ENCODE results near the gene USP32. TPM values are rescaled to one million over a fixed set of nuclear protein-coding genes. Genes with fewer than 3 reads are reported as not detected.

USP32 gene
- total and polyA plus RNA-seq, 2 donors from 2014 or later: 14.6 to 53.1 TPM

- no peak for DNase-seq
- H3K4me1 ChIP-seq (ENCODE audit: control insufficient read depth in 2 of 3, insufficient read depth in 2 of 3, low read depth in 1 of 3, low read length in 3 of 3): peaks cover 0 to 21% (median 0%) of the 10 kb centered on the region in 3 donors
- H3K4me3 ChIP-seq (ENCODE audit: low read length in 3 of 3): no peak overlapping the region
- no peaks in the 10 kb centered on the region for H3K36me3 ChIP-seq (ENCODE audit: control insufficient read depth in 2 of 3, insufficient read depth in 3 of 3, low read length in 3 of 3)
- FAIRE-seq: no peak
- no peak overlapping the region for H3K27ac ChIP-seq (ENCODE audit: low read depth in 2 of 2, low read length in 2 of 2)
- TF ChIP-seq CTCF (IDR thresholded peaks at IDR 0.05; ENCODE audit: borderline replicate concordance, extremely low read depth, insufficient read depth): no peak
- H3K9me3 ChIP-seq (ENCODE audit: control insufficient read depth in 2 of 3, insufficient read depth in 1 of 3, low read length in 3 of 3): no peaks in the 10 kb centered on the region
- H3K9ac ChIP-seq (ENCODE audit: low read length in 3 of 3): no peak overlapping the region
- H3K27me3 ChIP-seq (ENCODE audit: control insufficient read depth, insufficient read depth, low read length): no peaks in the 10 kb centered on the region
- intact Hi-C loops (cut with DNase I): no loop called here
These were observed 226.0 kb downstream of the USP32 start for GRCh38 chr17:60165971-60166370.

- Histone ChIP-seq H3K4me3 (ENCODE audit: low read length in 3 of 3) (no peak overlapping the region), H3K4me1 (ENCODE audit: control insufficient read depth in 2 of 3, insufficient read depth in 2 of 3, low read depth in 1 of 3, low read length in 3 of 3) (peaks cover 0 to 19% (median 0%) of the 10 kb centered on the region in 3 donors), H3K36me3 (ENCODE audit: control insufficient read depth in 2 of 3, insufficient read depth in 3 of 3, low read length in 3 of 3) (no peaks in the 10 kb centered on the region), H3K9ac (ENCODE audit: low read length in 3 of 3) (no peak overlapping the region), H3K9me3 (ENCODE audit: control insufficient read depth in 2 of 3, insufficient read depth in 1 of 3, low read length in 3 of 3) (no peaks in the 10 kb centered on the region), H3K27ac (ENCODE audit: low read depth in 2 of 2, low read length in 2 of 2) (no peak overlapping the region), H3K27me3 (ENCODE audit: control insufficient read depth, insufficient read depth, low read length) (no peaks in the 10 kb centered on the region)
- DNase-seq (no peak), FAIRE-seq (no peak)
- intact Hi-C loops (cut with DNase I): no loop called here
- no peak for TF ChIP-seq CTCF (IDR thresholded peaks at IDR 0.05; ENCODE audit: borderline replicate concordance, extremely low read depth, insufficient read depth)
These were observed 226.7 kb downstream of the USP32 start for GRCh38 chr17:60165223-60165622.

- TF ChIP-seq CTCF (IDR thresholded peaks at IDR 0.05; ENCODE audit: borderline replicate concordance, extremely low read depth, insufficient read depth): no peak
- Histone ChIP-seq H3K4me3 (ENCODE audit: low read length in 3 of 3) (no peak overlapping the region), H3K9me3 (ENCODE audit: control insufficient read depth in 2 of 3, insufficient read depth in 1 of 3, low read length in 3 of 3) (no peaks in the 10 kb centered on the region), H3K36me3 (ENCODE audit: control insufficient read depth in 2 of 3, insufficient read depth in 3 of 3, low read length in 3 of 3) (no peaks in the 10 kb centered on the region), H3K9ac (ENCODE audit: low read length in 3 of 3) (no peak overlapping the region), H3K27ac (ENCODE audit: low read depth in 2 of 2, low read length in 2 of 2) (no peak overlapping the region), H3K4me1 (ENCODE audit: control insufficient read depth in 2 of 3, insufficient read depth in 2 of 3, low read depth in 1 of 3, low read length in 3 of 3) (peaks cover 0 to 19% (median 0%) of the 10 kb centered on the region in 3 donors), H3K27me3 (ENCODE audit: control insufficient read depth, insufficient read depth, low read length) (no peaks in the 10 kb centered on the region)
- FAIRE-seq (no peak), DNase-seq (peak in 1 of 5 donors; percentile 22)
- intact Hi-C loops (cut with DNase I): no loop called here
These were observed 227.2 kb downstream of the USP32 start for GRCh38 chr17:60164697-60165096.

- DNase-seq (no peak), FAIRE-seq (no peak)
- no peak for TF ChIP-seq CTCF (IDR thresholded peaks at IDR 0.05; ENCODE audit: borderline replicate concordance, extremely low read depth, insufficient read depth)
- Histone ChIP-seq H3K9me3 (ENCODE audit: control insufficient read depth in 2 of 3, insufficient read depth in 1 of 3, low read length in 3 of 3) (no peaks in the 10 kb centered on the region), H3K36me3 (ENCODE audit: control insufficient read depth in 2 of 3, insufficient read depth in 3 of 3, low read length in 3 of 3) (no peaks in the 10 kb centered on the region), H3K27ac (ENCODE audit: low read depth in 2 of 2, low read length in 2 of 2) (peak overlapping the region in 1 of 2 donors; percentile 54), H3K27me3 (ENCODE audit: control insufficient read depth, insufficient read depth, low read length) (no peaks in the 10 kb centered on the region), H3K4me1 (ENCODE audit: control insufficient read depth in 2 of 3, insufficient read depth in 2 of 3, low read depth in 1 of 3, low read length in 3 of 3) (peaks cover 0 to 19% (median 0%) of the 10 kb centered on the region in 3 donors), H3K4me3 (ENCODE audit: low read length in 3 of 3) (no peak overlapping the region), H3K9ac (ENCODE audit: low read length in 3 of 3) (no peak overlapping the region)
- intact Hi-C loops (cut with DNase I): no loop called here
These were observed 227.8 kb downstream of the USP32 start for GRCh38 chr17:60164164-60164563.
